Measurements from ENCODE around the gene NFATC3.

The NFATC3 gene

GRCh38 chr16:68233085-68233834 lies 148.1 kb downstream of the NFATC3 start:
- DNase-seq, result no peak

GRCh38 chr16:68233835-68234187 lies 148.6 kb downstream of the NFATC3 start:
- DNase-seq, result no peak

GRCh38 chr16:68234188-68235107 lies 149.3 kb downstream of the NFATC3 start:
- DNase-seq, result no peak

- DNase-seq, result no peak
Measured at GRCh38 chr16:68235108-68235886, 150.1 kb downstream of the NFATC3 start.

- no peak for DNase-seq
Measured at GRCh38 chr16:68235887-68236136, 150.6 kb downstream of the NFATC3 start, which contains the start of gene ESRP2. TSS of gene ESRP2 (minus strand) at chr16:68236127. CDS start at chr16:68236045, 82 bp downstream.

GRCh38 chr16:68236137-68236825 lies 151.1 kb downstream of the NFATC3 start:
- peak; percentile 39 to 46 for DNase-seq

GRCh38 chr16:68236826-68237242 lies 151.7 kb downstream of the NFATC3 start:
- DNase-seq, result no peak

- peak; percentile 89 for DNase-seq
Measured at GRCh38 chr16:68237243-68238028, 152.3 kb downstream of the NFATC3 start.

- no peak for DNase-seq
Measured at GRCh38 chr16:68238029-68238345, 152.8 kb downstream of the NFATC3 start.

GRCh38 chr16:68242085-68242484 lies 156.9 kb downstream of the NFATC3 start:
- no peak for DNase-seq

- DNase-seq, result no peak
Measured at GRCh38 chr16:68242926-68243858, 158.0 kb downstream of the NFATC3 start.

- no peak for DNase-seq
Measured at GRCh38 chr16:68244481-68244902, 159.3 kb downstream of the NFATC3 start.

- peak; percentile 95 to 97 for DNase-seq
Measured at GRCh38 chr16:68244903-68245853, 160.0 kb downstream of the NFATC3 start, which contains the start of gene PLA2G15. TSS of gene PLA2G15 (plus strand) at chr16:68245373. CDS start at chr16:68245427, 54 bp downstream.

- no peak for DNase-seq
Measured at GRCh38 chr16:68246121-68246520, 161.0 kb downstream of the NFATC3 start.

- DNase-seq, result no peak
Measured at GRCh38 chr16:68246666-68247065, 161.5 kb downstream of the NFATC3 start.

GRCh38 chr16:68247400-68247799 lies 162.2 kb downstream of the NFATC3 start:
- DNase-seq, result no peak

GRCh38 chr16:68247932-68248331 lies 162.8 kb downstream of the NFATC3 start:
- no peak for DNase-seq

GRCh38 chr16:68249371-68249770 lies 164.2 kb downstream of the NFATC3 start:
- DNase-seq, result no peak

- DNase-seq, result no peak
Measured at GRCh38 chr16:68250951-68251350, 165.8 kb downstream of the NFATC3 start.

- no peak for DNase-seq
Measured at GRCh38 chr16:68251832-68252231, 166.7 kb downstream of the NFATC3 start.

Measured in stimulated activated CD4-positive, alpha-beta T cell treated with anti-CD3 and anti-CD28 coated beads, Interleukin-4, amount 100 ng/mL, for 4 hours (primary cell).